ENCODE measurements around the gene CEP83. TPM values are rescaled to one million over a fixed set of nuclear protein-coding genes. Genes with fewer than 3 reads are reported as not detected.
A peak's percentile ranks its signal among the peaks of the same experiment; 100 is the strongest.

The CEP83 gene
- total and polyA plus RNA-seq, 8 donors: 2.6 to 44.4 (median 15.8) TPM

DNA sequence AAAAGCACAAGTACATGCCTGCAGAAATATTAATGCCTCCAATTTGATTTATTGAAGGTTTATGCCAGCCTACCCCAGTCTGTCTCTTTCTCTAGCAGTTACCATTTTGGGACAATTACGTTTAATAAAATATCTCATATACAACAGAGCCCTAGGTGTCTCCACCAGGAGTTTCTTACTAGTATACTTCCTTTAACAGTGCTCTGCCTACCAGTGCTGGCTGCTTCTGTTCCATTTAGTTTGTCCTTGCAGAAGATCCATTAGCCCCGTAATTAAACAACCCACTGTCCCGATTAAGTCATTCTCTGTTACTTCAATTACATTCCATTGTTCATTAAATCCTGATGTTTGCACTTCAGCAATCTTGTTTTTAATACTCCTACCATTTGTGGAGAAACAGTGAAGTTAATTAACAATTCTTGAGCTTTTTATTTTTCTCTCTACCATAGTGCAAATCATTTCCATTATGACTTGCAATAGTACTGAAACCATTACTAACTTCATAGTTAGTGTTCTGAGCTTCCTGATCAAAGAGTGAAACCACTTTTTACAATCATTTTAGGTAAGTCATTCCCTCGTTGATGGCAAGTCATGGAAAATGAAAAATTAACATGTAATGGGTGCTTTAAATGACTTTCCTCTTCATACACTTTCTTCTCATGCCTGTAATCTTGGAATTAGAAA is 190.2 kb downstream of the CEP83 start:
- peaks cover 0 to 6% (median 0%) of the 10 kb centered on the region in 4 donors for H3K36me3 ChIP-seq
- 76 to 84% (median 82%) methylated on average over 4 of the region's 4 CpGs for WGBS, 5 donors
- no peak overlapping the region for H3K27ac ChIP-seq
- intact Hi-C loops (cut with DNase I; ENCODE audit: low total_unique reads): no loop called here
- no peak overlapping the region for H3K4me3 ChIP-seq
- H3K4me1 ChIP-seq: peaks cover 0 to 13% (median 0%) of the 10 kb centered on the region in 4 donors
- H3K9me3 ChIP-seq: no peaks in the 10 kb centered on the region
- no peak for DNase-seq
- no peaks in the 10 kb centered on the region for H3K27me3 ChIP-seq
- no peak for TF ChIP-seq EP300 (IDR thresholded peaks at IDR 0.05)
- no peak for TF ChIP-seq POLR2AphosphoS5 (IDR thresholded peaks at IDR 0.05)
- no peak for TF ChIP-seq POLR2A (IDR thresholded peaks at IDR 0.05)

DNA sequence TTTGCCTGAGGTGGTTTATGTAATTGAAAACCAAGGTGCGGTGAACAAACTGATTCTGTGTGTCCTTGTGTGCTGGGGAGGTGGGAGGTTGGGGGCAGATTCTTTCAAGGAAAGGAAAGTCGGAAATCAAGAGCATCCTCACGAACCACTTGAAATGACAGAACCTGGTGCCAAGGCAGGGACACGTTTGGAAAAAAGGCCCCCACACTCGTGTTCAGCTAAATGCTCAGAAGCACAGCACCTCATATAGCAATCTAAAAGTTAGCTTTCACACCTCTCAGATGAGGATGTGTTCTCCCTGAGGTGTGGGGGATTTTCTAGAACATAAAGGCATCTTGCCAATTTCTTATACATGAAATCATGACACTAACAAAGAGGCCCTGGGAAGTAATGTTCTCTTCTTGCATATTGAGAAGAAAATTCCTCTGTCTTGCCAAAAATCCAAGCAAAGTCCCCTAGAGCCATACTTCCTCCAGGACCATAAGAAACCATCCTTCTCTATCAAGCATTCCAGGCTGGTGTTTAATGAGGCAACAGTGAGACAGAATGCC is 191.7 kb downstream of the CEP83 start:
- H3K36me3 ChIP-seq: peaks cover 0 to 6% (median 0%) of the 10 kb centered on the region in 4 donors
- peak overlapping the region in 3 of 5 donors; percentile 42 to 65 (median 54) for H3K27ac ChIP-seq
- no peak overlapping the region for H3K4me3 ChIP-seq
- DNase-seq: peak in 1 of 2 donors; percentile 35
- peaks cover 5 to 27% (median 8%) of the 10 kb centered on the region in 4 donors for H3K4me1 ChIP-seq
- TF ChIP-seq, protein P1, sequence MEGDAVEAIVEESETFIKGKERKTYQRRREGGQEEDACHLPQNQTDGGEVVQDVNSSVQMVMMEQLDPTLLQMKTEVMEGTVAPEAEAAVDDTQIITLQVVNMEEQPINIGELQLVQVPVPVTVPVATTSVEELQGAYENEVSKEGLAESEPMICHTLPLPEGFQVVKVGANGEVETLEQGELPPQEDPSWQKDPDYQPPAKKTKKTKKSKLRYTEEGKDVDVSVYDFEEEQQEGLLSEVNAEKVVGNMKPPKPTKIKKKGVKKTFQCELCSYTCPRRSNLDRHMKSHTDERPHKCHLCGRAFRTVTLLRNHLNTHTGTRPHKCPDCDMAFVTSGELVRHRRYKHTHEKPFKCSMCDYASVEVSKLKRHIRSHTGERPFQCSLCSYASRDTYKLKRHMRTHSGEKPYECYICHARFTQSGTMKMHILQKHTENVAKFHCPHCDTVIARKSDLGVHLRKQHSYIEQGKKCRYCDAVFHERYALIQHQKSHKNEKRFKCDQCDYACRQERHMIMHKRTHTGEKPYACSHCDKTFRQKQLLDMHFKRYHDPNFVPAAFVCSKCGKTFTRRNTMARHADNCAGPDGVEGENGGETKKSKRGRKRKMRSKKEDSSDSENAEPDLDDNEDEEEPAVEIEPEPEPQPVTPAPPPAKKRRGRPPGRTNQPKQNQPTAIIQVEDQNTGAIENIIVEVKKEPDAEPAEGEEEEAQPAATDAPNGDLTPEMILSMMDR (IDR thresholded peaks at IDR 0.05): no peak
- TF ChIP-seq EP300 (IDR thresholded peaks at IDR 0.05): no peak
- no peak for TF ChIP-seq POLR2AphosphoS5 (IDR thresholded peaks at IDR 0.05)
- no peak for TF ChIP-seq POLR2A (IDR thresholded peaks at IDR 0.05)
- WGBS, 5 donors: 81 to 88% (median 84%) methylated on average over 5 of the region's 5 CpGs
- no peaks in the 10 kb centered on the region for H3K27me3 ChIP-seq
- intact Hi-C loops (cut with DNase I; ENCODE audit: low total_unique reads): no loop called here
- H3K9me3 ChIP-seq: no peaks in the 10 kb centered on the region

DNA sequence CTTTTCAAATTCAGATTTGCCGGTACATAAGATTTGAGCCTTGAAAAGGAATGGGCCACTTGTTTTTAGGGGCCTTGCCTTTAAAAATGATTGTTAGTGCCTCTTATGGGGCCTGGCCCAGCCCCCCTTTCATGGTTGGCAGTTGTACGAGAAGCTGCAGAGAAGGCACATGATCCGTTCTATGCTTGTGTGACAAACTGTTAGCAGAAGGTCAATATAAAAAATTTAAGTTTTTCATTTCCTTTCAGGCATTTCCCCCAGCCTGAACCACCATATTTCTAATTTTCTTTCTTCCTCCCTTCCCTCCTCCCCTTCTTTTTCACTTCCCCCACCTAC is 192.2 kb downstream of the CEP83 start:
- no peaks in the 10 kb centered on the region for H3K27me3 ChIP-seq
- peak overlapping the region in 3 of 5 donors; percentile 42 to 65 (median 54) for H3K27ac ChIP-seq
- intact Hi-C loops (cut with DNase I; ENCODE audit: low total_unique reads): no loop called here
- H3K9me3 ChIP-seq: no peaks in the 10 kb centered on the region
- 57 to 72% (median 65%) methylated on average over 3 of the region's 3 CpGs for WGBS, 5 donors
- H3K4me3 ChIP-seq: no peak overlapping the region
- H3K36me3 ChIP-seq: peaks cover 0 to 6% (median 0%) of the 10 kb centered on the region in 4 donors
- no peak for TF ChIP-seq POLR2A (IDR thresholded peaks at IDR 0.05)
- no peak for TF ChIP-seq POLR2AphosphoS5 (IDR thresholded peaks at IDR 0.05)
- TF ChIP-seq EP300 (IDR thresholded peaks at IDR 0.05): no peak
- TF ChIP-seq, protein P1 (IDR thresholded peaks at IDR 0.05): no peak
- H3K4me1 ChIP-seq: peaks cover 10 to 32% (median 13%) of the 10 kb centered on the region in 4 donors
- no peak for DNase-seq

DNA sequence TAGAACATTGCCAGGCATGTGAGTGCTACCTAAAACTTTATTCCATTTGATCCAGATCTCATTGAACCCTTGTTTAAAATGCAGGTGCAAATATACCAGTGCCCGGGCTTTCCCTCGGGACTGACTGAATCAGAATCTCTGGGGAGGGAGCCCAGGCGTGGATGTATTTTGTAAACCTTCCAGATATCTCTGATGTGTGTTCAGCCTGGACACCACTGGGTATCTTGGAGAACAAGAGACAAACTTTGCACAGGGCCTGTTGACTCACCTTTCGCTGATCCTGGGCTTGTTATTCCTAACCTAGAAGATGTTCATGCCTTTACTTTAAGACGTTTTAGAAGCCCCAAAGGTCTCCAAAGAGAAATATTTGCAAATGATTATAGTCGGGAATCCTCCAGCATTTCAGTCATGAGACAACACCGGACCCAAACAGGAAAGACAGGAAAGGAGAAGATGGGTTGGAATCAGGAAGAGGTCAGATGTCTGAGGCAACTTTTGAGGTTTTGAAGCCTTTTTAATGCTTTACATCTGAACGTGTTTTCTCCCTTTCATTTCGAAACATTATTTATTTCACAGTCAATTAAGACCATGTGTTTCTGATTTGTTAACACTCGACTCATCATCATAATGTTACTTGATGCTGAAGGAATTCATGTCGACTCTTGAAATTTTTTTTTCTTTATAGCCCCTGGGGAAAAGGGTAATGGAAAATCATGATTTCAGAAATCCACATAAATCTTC is 192.7 kb downstream of the CEP83 start:
- H3K27me3 ChIP-seq: no peaks in the 10 kb centered on the region
- intact Hi-C loops (cut with DNase I; ENCODE audit: low total_unique reads): no loop called here
- H3K27ac ChIP-seq: peak overlapping the region in 3 of 5 donors; percentile 46 to 65 (median 54)
- TF ChIP-seq POLR2AphosphoS5 (IDR thresholded peaks at IDR 0.05): no peak
- no peak for TF ChIP-seq EP300 (IDR thresholded peaks at IDR 0.05)
- TF ChIP-seq, protein P1 (IDR thresholded peaks at IDR 0.05): no peak
- TF ChIP-seq POLR2A (IDR thresholded peaks at IDR 0.05): no peak
- H3K36me3 ChIP-seq: peaks cover 0 to under 1% (median 0%) of the 10 kb centered on the region in 4 donors
- 49 to 58% (median 53%) methylated on average over 11 of the region's 11 CpGs for WGBS, 5 donors
- H3K4me1 ChIP-seq: peaks cover 13 to 38% (median 15%) of the 10 kb centered on the region in 4 donors
- H3K4me3 ChIP-seq: no peak overlapping the region
- DNase-seq: peak in 1 of 2 donors; percentile 50
- H3K9me3 ChIP-seq: no peaks in the 10 kb centered on the region

Measured in stomach (tissue), 9 donors.